Muscle of back (tissue), 11 donors: ENCODE results near the gene FIGNL1. TPM values are rescaled to one million over a fixed set of nuclear protein-coding genes. Genes with fewer than 3 reads are reported as not detected.

Source experiments
- DNase-seq, 3 donors: peaks; one replicate each; pipeline versions ENCODE4 v3.0.0 to v3.0.0-alpha.2; 2013
- polyA plus RNA-seq, 10 donors: library from polyadenylated mRNA; unstranded; fragments of 120-200 nt; gene quantifications; one replicate each; pipeline ENCODE4 v1.2.1, GENCODE V29; 2013; ENCODE audit not compliant: insufficient read length in 10 of 10

The FIGNL1 gene
- polyA plus RNA-seq, 10 donors, result 11.7 to 25.1 (median 16.3) TPM

- no peak for DNase-seq
Measured at GRCh38 chr7:50431722-50432305, 18.3 kb downstream of the FIGNL1 start.

- DNase-seq, result no peak
Measured at GRCh38 chr7:50431316-50431715, 18.8 kb downstream of the FIGNL1 start.

- DNase-seq, result no peak
Measured at GRCh38 chr7:50428911-50429310, 21.2 kb downstream of the FIGNL1 start.

GRCh38 chr7:50427518-50427917, 22.6 kb downstream of the FIGNL1 start:
- DNase-seq, result no peak

- DNase-seq, result no peak
Measured at GRCh38 chr7:50426280-50427045, 23.7 kb downstream of the FIGNL1 start.

GRCh38 chr7:50425318-50425717, 24.8 kb downstream of the FIGNL1 start:
- DNase-seq, result no peak

- DNase-seq, result no peak
Measured at GRCh38 chr7:50423860-50424259, 26.3 kb downstream of the FIGNL1 start.

- DNase-seq, result no peak
Measured at GRCh38 chr7:50422858-50423257, 27.3 kb downstream of the FIGNL1 start.

GRCh38 chr7:50421043-50421442, 29.1 kb downstream of the FIGNL1 start:
- DNase-seq, result no peak

GRCh38 chr7:50418526-50419290, 31.4 kb downstream of the FIGNL1 start:
- DNase-seq, result no peak

GRCh38 chr7:50418086-50418515, 32.0 kb downstream of the FIGNL1 start:
- DNase-seq, result peak; percentile 33 to 66 (median 51)

- DNase-seq, result peak in 2 of 3 donors; percentile 3 to 36
Measured at GRCh38 chr7:50416527-50417182, 33.5 kb downstream of the FIGNL1 start.

GRCh38 chr7:50415844-50416364, 34.2 kb downstream of the FIGNL1 start:
- DNase-seq, result no peak

- DNase-seq, result no peak
Measured at GRCh38 chr7:50413561-50413960, 36.6 kb downstream of the FIGNL1 start.

GRCh38 chr7:50412973-50413372, 37.2 kb downstream of the FIGNL1 start:
- DNase-seq, result no peak

GRCh38 chr7:50411332-50411731, 38.8 kb downstream of the FIGNL1 start:
- DNase-seq, result no peak

- no peak for DNase-seq
Measured at GRCh38 chr7:50409856-50410745, 40.0 kb downstream of the FIGNL1 start.

- DNase-seq, result no peak
Measured at GRCh38 chr7:50406935-50407334, 43.2 kb downstream of the FIGNL1 start.

- DNase-seq, result no peak
Measured at GRCh38 chr7:50405221-50405620, 44.9 kb downstream of the FIGNL1 start.

GRCh38 chr7:50404392-50404791, 45.8 kb downstream of the FIGNL1 start:
- DNase-seq, result no peak

- DNase-seq, result no peak
Measured at GRCh38 chr7:50400114-50400513, 50.0 kb downstream of the FIGNL1 start.
